Erythroblast (primary cell): ENCODE data around the gene OSBP2.

Experiments used
- GATA1 ChIP-seq: IDR thresholded peaks from 2 replicates; pipeline ENCODE4 v1.6.1; 2011; ENCODE audit warnings: low read depth, mild to moderate bottlenecking, control low read depth, low read length, moderate library complexity
- POLR2A ChIP-seq: IDR thresholded peaks from 2 replicates; pipeline ENCODE4 v1.6.1; 2011; ENCODE audit warnings: mild to moderate bottlenecking, low read length

DNA sequence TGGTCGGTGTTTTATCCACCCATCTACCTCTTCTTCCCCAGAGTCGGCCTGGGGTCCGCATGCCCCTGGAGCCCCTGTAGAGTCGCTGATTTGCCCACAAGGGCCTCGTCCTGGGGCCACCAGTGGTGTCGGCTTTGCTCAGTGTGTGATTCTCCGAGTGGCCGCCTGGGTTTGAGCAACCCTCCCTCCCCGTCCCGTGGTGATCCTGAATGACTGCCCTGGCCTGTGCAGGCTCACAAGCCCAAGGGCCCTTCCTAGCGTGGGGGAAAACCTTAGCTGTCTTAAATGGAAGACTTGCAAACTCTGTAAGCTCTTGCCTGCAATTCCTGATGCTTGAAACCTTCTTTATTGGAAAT is 128.3 kb downstream of the OSBP2 start:
- TF ChIP-seq POLR2A: no peak
- TF ChIP-seq GATA1: no peak
